NCI-H2227 treated with DMSO at 0.1 percent for 48 hours (cell line): ENCODE results near the gene PLA2G3.

Experiments used
- DNase-seq: peaks from one replicate; lab custom pipeline; 2025; lab: John Stamatoyannopoulos, UW

PLA2G3 gene

DNA sequence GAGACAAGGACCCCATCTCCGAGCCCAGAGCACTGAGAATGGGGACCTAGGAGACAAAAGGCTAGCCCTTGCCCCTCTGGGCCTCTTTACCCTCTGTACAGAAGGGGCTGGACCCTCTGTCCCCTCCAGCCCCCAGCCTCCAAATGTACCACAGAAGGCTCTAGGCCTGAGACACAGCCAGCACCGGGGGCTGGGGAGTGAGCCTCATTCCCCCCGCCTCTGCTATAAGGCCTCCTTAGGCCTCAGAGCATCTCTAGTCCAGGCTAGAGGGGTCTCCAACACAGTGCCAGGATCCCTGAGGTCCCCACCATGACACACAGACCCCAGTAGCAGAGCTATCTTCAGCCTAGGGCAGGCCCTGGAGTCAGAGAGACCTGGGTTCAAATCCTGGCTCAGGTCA, 54.4 kb downstream of the PLA2G3 start:
- no peak for DNase-seq

DNA sequence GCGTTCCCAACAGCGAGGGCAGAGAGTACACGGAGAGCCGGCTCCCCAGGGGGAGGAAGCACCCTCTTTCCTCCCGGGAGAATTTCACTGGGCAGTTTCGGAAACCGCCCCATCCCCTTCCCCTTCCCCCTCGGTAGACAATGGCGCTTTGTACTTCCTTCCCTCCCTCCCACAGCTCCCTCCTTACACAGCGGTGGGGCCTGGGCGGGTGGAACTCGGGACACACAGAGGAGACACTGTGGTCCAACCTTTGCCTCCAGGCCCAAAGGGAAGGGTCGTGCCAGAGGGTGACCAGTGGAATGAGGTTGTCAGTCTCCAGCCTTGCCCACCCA, 54.8 kb downstream of the PLA2G3 start:
- DNase-seq, result no peak

DNA sequence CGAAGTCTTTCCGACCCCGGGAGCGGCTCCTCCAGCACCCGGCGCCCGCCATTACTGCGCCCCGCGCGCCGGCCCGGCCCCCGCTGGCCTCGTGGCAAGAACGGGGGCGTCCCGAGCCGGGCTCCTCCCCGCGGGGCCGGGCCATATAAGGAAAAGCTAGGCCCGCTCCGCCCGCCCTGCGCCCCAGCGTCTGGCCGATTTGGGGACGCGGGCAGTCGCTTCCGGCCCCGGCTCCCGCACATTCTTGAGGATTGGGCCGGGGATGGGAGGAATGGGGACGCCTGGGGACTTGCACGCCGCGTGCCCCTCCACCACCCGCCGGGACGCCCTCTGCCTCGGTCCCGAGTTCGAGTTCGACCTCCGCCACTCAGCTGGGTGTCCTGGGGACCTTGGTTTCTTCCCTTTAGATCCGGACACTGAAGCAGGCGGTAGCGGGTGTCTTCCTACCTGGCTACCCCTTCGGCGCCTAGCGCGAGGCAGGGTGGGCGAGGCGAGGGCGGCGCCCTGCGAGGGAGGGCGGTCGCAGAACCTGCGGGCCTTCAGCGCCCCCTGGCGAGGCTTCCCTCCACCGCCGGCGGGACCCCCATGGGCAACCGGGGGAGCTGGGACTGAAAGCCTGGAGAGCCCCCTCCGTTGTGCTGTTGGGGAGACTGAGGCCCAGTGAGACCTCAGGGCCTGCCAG, 55.4 kb downstream of the PLA2G3 start:
- no peak for DNase-seq
